NCI-H1930 (cell line): ENCODE measurements around the gene ERC2.

Experiments used
- DNase-seq, 2 experiments: peaks; one replicate each; lab custom pipeline; 2025; lab: John Stamatoyannopoulos, UW

Gene ERC2

GRCh38 chr3:55556619-55557537, 911.4 kb downstream of the ERC2 start:
- DNase-seq = no peak

GRCh38 chr3:55555873-55556618, 912.2 kb downstream of the ERC2 start:
- no peak for DNase-seq

- no peak for DNase-seq
These were observed 913.4 kb downstream of the ERC2 start for GRCh38 chr3:55554634-55555425.

DNA sequence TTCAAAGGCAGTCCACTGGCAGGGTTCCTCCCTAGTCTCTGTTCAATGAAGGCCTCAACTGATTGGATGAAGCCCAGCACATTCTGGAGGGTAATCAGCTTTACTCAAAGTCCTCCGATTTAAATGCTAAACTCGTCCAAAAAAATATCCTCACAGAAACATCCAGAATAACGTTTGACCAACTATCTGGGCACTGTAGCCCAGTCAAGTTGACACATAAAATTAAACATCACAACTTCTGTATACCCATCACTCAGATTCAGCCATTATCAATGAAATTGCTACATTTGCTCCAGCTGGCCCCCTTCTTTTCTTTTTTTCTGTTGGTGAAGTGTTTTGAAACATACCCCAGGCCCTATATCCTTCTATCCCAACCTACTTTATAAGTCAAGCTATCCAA, 916.6 kb downstream of the ERC2 start:
- DNase-seq = no peak

- no peak for DNase-seq
These were observed 919.1 kb downstream of the ERC2 start for GRCh38 chr3:55549177-55549576.

GRCh38 chr3:55546866-55547669, 921.2 kb downstream of the ERC2 start:
- no peak for DNase-seq

DNA sequence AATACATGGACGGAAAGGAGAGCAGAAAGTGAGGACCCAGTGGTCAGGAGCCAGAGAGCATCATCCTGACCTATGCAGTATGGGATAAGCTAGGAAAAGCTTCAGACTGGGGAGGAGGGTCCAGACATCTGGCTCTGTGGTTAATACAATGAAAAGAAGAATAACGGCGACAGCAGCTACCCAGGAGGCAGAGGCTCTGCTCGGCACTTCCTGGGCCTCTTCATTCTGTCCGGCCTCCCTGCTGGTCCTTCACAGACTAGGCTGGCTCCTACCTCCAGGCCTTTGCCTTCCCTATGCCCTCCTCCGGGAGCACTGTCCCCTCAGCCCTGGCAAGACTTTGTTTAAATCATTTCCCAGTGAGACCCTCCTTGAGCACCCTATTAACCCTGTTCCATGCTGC, 922.3 kb downstream of the ERC2 start:
- no peak for DNase-seq

DNA sequence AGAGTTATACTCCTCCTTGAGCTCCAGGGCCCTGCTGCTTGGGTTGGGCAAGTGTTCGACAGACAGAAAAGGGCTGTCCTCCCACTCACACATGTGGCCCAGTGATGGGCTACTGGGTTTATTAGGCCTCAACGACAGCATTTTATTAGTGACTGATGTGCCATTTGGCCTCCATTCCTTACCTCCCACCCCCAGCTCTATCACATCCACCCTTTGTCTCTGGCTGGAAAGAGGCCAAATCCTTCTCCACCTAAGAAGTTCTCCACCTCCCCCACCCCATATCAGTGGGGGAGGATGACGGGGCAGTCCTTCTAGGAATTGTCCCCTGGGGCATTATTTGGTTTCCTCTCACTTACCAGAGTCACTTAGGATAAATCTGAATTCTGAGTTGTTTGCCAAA, 924.0 kb downstream of the ERC2 start:
- no peak for DNase-seq

- DNase-seq = no peak
These were observed 925.1 kb downstream of the ERC2 start for GRCh38 chr3:55543181-55543614.

GRCh38 chr3:55541456-55541855, 926.8 kb downstream of the ERC2 start:
- no peak for DNase-seq

GRCh38 chr3:55541016-55541415, 927.3 kb downstream of the ERC2 start:
- DNase-seq = no peak

- no peak for DNase-seq
These were observed 927.7 kb downstream of the ERC2 start for GRCh38 chr3:55540579-55540978.

GRCh38 chr3:55538158-55538557, 930.1 kb downstream of the ERC2 start:
- no peak for DNase-seq

DNA sequence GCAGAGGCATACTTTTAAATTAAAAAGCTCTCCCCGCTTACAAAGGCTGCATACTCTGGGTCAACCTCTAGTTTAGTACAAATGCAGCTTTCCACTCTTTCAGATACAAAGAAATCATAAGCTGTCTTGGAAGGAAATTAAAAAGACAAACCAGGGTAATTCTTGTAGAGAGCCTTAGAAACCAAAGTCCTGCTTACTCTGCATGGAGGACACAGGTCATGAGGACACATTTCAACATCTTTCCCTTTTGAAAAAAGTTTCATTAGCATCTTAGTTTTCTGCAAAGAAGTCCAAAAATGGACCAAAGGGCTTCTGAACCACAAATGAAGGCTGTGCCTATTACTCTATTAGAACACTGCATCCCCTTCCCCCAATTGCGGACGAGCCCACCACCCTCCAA, 930.7 kb downstream of the ERC2 start:
- DNase-seq = no peak

- no peak for DNase-seq
These were observed 931.1 kb downstream of the ERC2 start for GRCh38 chr3:55537129-55537528.

- no peak for DNase-seq
These were observed 933.4 kb downstream of the ERC2 start for GRCh38 chr3:55534876-55535275.

DNA sequence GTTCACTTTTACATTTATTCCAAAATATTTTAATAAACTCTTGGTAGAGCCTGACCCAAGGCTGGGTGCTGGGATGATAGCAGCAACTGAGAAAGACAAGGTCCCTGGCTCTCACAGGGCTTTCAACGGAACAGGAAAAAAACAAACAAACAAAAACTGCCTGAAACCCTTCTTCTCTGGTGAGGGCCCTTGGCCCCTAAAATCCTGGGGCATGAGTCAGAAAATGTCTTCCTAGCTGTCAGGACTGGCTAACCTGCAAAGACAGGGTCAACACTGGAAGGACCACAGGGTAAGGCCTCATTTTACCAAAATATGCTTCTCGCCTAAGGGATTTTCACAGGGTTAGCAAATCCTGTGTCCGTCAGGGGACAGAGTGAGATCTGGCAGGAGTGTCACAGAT, 935.5 kb downstream of the ERC2 start:
- DNase-seq = no peak

- no peak for DNase-seq
These were observed 936.9 kb downstream of the ERC2 start for GRCh38 chr3:55531321-55531720.

DNA sequence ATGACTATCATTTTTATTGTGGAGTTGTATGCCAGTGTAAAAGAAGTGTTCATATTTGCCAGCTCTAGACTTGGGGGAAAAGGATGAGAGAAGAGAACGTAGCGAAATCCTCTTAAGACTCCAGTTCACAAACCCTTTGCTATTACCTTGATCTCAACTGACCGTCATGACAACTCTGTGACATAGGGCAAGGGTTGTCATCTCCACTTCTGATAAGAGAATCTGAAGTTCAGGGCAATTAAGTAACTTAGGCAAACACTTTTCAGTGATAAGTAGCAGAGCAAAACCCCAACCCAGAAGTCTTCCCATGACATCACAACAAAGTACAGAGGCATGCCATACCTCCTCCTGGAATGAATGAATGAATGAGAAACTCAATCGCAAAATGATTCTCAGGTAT, 940.9 kb downstream of the ERC2 start:
- no peak for DNase-seq

DNA sequence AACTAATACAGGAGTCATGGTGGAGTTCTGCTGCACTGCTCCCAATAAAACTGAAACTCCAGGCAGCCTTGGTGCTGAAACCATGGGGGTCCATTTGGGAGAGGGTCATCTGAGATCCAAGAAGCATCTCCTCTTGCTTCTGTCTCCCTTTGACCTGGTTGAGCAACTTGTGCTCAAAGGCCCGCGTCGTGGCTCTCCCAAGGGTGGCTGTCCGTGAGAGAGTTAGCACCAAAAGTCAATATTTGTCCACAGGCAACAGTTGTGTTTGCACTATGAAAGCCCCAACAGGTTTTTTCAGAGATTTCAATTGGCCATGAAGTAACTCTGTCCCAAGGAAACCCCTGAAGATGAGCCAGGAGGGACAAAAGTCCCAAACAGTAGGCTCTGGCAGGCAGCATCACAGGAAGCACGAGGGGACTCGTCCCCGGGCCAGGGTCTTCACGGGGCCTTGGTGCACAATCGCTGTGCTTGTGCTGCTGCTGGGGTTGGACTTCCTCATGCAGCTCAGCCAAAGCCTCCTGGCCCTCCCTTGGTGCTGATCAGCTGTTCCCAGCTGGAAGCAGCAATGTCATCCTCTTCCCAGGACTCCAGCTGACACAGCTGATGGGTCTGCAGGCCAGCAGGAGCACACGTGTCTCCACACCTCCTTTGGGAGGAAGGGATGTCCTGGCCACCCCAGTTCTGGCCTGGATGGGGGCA, 941.8 kb downstream of the ERC2 start:
- no peak for DNase-seq

- DNase-seq = no peak
These were observed 942.8 kb downstream of the ERC2 start for GRCh38 chr3:55525436-55525835.
